HG03442 (cell line): ENCODE results near the gene USP11.
"Not testable (repeated sequence)": the region's sequence is repeated elsewhere in the genome, so short reads cannot be mapped to it uniquely, and the experiment has no call there.

Experiments used
- ATAC-seq: cut with Tn5 transposase; IDR thresholded peaks from one replicate; pipeline ENCODE4 v1.9.1; 2021; ENCODE audit warnings: mild to moderate bottlenecking, moderate library complexity; ENCODE audit not compliant: unreplicated experiment

The USP11 gene

DNA sequence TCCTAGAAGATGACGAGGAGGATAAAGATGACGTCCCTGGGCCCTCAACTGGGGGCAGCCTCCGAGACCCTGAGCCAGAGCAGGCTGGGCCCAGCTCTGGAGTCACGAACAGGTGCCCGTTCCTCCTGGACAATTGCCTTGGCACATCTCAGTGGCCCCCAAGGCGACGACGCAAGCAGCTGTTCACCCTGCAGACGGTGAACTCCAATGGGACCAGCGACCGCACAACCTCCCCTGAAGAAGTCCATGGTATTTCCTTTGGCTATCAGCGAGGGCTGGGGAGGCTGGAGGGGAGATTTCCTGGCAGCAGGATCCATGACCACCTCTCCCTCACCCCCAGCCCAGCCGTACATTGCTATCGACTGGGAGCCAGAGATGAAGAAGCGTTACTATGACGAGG, 11.9 kb downstream of the USP11 start:
- no peak for ATAC-seq

DNA sequence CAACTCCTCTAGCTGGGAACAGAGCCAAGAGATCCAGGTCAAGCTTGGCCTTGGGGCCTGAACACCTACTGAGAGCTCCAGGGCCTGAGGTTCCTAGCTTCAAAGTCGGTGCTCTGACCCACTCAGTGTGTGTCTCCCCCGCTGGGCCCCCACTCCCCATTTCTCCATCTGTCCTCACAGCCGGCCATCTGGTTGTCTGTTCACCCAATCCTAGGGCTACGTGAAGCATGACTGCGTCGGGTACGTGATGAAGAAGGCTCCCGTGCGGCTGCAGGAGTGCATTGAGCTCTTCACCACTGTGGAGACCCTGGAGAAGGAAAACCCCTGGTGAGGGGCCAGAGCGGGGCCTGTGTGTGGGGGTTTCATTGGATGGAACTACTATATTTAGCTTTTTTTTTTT, 12.3 kb downstream of the USP11 start:
- ATAC-seq, result no peak

DNA sequence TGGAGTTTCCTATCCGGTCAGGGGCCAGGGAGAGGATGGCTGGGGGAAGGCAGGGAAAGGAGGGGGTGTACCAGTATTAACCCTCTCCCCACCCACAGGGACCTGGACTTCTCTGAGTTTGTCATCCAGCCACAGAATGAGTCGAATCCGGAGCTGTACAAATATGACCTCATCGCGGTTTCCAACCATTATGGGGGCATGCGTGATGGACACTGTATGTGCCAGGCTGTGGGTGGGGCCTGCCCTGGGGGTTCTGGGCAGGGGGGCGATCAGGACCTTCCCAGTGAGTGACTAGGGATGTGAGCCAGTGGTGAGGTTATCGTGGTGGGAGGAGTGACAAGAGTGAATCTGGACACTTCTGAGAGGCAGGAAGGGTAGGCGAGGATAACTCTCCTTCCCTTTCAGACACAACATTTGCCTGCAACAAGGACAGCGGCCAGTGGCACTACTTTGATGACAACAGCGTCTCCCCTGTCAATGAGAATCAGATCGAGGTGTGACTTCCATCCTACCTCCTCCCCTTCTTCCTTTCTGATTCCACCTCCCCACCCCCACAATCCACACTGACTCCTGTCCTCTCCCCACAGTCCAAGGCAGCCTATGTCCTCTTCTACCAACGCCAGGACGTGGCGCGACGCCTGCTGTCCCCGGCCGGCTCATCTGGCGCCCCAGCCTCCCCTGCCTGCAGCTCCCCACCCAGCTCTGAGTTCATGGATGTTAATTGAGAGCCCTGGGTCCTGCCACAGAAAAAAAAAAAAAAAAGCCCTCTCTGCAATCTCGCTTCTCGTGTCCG, 14.6 kb downstream of the USP11 start:
- ATAC-seq, result no peak

DNA sequence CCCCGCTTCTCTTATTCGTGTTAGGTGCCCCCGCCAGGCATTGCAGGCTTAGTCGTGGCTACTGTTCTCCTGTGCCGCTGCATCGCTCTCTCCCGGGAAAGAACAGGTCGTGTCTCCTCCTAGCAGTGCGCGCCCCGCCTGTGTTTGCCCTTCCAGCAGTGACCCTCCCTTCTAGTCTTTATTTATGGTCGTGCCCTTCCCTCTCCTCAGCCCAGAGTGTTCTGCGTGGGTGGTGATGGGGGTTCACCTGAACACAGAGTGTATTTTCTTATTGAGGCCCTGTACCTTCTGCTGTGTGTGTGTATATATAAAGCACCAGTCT, 15.2 kb downstream of the USP11 start:
- no peak for ATAC-seq

DNA sequence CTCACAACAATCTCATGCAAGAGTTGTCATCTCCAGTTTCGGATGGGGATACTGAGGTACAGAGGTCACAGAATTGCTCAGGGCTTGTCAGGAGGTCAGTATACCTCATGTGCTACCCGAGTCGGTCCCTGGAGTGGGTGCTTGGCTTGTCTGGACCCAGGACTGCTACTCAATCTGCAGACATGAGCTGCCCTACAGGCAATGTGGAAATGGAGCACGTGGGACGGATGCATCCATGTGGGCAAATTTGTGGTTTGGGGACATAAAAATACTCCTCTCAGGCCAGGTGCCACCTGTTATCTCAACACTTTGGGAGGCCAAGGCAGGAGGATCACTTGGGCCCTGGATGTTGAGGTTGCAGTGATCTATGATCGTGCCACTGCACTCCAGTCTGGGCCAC, 15.8 kb downstream of the USP11 start:
- no peak for ATAC-seq

DNA sequence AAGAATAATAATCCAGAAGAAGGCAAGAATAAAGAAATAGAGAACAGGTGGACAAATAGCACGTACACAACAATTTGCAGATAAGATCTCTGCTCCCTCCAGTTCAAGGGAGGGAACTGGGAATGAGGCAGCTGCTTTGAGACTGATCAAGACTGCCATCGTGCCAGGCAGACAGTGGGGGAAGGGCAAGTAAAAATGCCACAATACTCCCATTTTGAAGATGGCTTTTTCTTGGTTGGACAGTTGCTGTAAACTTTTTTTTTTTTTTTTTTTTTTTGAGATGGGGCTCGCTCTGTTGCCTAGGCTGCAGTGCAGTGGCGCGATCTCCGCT, 17.2 kb downstream of the USP11 start:
- ATAC-seq, result no peak

DNA sequence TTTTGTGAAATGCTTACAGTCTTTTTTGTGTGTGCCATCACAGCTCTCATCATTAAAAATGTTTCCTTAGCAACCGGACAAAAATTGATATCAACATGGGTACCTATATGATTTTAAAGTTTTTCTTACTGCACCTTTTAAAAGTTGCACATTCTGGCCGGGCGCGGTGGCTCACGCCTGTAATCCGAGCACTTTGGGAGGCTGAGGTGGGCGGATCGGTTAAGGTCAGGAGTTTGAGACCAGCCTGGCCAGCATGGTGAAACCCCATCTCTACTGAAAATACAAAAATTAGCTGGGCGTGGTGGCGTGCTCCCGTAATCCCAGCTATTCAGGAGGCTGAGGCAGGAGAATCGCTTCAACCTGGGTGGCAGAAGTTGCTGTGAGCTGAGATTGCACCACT, 24.8 kb downstream of the USP11 start:
- ATAC-seq, result not testable (repeated sequence)

DNA sequence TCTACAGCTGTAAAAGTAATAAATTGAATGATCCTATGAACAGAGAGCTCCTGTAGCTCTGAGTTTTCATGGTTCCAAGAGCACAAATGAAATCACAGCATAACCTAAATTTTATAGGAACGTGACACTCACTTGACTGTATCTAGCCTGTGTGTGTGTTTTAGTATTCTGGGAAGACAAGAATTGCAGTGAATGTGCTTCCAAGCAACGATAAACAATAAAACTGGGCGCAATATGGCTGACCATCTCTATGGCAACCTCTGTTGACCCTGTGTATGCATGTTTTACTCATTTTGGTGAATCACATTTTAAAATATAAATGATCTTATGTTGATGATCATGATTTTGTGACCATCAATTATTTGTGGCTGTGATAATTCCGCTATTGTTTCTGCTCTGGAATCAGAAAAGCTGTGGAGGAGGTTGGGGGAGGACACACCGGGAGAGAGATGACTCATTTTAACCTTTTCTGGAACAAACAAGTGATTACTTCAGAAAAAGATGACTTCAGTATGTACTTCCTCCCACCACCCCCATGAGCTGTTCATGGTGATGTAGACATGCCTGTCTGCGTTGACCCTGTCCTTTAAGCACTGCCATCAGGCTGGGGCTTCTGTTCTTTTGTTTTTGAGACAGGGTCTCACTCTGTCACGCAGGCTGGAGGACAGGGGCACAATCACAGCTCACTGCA, 31.8 kb downstream of the USP11 start:
- ATAC-seq, result no peak

DNA sequence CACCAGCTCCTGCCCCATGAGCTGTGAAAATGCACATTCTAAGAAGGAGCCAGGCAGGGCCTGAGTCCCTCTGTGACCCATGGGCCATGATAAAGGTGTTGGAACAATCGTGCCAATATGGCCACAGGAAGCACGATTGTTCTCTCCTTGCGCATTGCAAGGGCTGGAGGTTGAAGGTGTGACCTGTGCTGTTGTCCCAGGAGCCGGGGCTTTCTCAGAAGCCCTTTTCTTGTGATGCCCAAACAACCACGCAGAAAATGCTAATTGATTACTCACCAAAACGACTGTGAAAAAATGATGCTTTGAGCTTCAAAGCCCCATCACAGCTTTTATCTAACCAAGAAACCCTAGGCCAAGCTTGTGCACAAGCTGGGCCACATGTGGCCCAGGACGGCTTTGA, 33.8 kb downstream of the USP11 start:
- no peak for ATAC-seq

DNA sequence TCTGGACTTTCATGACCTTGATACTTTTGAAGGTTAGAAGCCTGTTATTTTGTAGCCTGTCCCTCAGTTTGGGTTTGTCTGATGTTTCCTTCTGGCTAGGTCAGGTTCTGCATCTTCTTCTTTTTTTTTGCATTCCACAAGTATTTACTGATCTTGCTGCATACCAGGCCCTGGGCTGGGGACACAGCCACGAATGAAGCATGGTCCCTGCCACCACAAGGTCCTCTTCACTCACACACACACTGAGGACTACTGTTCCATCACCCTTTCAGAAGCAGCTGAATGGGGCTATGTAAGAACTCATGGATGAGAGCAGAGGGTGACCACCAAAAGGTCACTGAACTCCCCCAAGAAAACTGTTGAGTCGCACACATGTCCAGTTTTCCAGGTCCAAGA, 39.2 kb downstream of the USP11 start:
- no peak for ATAC-seq

DNA sequence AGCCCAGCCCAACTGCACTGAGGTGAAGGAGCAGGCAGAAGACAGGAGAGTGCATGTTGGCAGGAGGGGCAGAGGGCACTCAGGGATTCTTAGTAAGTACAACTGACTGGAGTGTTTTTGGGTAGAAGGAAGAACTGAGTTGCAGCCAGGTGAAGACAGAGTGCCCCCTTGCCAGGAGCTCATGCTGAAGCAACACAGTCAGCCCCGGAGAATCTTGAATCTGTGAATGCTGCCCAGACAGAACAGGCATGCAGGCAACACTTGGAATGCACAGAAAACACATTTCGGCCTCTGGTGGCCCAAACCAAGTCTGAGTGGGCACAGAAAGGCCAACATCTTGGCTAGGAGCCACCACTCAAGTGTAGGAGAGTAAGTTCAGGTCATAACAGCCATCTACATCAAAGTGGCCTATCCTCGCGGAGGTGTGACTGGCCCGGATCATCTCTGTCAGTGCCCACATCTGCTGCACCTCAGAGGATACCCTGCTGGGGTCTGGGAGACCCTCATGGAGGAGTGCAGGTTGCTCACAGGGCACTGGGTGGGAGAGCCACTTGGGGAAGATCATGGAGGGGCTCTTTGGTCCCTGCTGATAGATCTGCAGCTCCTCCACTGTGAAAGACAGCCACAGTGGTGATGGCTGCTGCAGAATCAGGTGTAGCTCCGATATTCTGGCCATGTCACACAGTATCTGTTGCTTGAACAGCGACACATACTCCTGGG, 40.4 kb downstream of the USP11 start:
- ATAC-seq, result no peak

DNA sequence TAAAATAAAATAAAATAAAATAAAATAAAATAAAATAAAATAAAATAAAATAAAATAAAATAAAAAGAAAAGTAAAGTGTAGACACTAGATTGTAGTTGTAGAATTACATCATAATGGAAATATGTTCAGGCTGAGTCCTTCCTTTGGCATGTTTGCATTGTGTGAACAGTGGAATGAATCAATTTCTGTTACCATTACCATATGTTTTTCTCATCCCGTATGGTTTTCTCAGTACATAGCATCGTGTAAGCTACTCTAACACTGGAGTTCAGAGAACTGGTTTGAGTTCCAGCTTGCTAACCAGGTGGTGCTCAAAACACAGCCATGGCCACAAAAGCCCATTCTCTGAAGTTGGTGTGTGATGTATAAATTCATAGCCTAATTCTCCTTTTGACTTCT, 45.9 kb downstream of the USP11 start:
- no peak for ATAC-seq

DNA sequence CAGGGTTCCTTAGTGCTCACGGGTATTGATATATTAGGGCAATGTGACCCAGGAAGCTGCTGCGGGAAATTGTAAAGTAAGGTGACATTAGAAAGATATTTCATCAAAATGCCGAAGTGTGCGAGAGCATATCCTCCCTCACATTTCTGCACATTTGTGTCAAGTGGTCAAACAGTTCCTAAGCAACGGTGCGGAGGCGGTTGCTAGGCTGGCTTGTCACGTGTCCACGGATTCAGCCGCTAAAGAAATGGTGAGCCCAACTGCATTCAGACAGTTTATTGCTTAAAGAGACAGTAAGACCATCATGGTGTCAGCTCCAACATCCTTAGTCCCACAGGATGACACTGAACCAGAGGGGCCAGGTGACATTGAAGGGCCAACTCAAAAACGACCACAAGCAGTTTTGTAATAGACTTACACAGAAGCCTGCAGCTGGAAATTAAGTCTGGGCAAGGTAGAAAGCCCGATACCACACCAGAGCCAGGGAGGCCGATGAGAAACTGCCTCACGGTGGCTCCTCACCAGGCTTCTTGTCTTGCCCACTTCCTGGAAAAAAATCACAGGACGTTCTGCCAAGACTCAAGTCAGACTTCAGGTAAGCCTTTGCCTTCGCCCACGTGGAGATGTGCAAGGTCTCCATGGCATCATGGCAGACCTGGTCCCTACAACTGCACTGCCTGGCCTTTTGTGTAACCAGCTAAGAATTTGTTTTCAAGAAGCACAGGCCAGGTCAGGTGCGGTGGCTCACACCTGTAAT, 50.4 kb downstream of the USP11 start:
- no peak for ATAC-seq

DNA sequence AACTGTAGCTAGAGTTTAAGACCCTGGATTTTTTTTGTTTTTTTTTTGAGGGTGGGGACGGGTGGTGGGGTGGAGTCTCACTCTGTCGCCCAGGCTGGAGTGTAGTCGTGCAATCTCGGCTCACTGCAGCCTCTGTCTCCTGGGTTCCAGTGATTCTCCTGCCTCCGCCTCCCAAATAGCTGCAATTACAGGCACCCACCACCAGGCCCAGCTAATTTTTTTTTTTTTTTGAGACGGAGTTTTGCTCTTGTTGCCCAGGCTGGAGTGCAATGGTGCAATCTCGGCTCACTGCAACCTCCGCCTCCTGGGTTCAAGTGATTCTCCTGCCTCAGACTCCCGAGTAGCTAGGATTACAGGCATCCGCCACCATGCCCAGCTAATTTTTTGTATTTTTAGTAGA, 51.8 kb downstream of the USP11 start:
- not testable (repeated sequence) for ATAC-seq

DNA sequence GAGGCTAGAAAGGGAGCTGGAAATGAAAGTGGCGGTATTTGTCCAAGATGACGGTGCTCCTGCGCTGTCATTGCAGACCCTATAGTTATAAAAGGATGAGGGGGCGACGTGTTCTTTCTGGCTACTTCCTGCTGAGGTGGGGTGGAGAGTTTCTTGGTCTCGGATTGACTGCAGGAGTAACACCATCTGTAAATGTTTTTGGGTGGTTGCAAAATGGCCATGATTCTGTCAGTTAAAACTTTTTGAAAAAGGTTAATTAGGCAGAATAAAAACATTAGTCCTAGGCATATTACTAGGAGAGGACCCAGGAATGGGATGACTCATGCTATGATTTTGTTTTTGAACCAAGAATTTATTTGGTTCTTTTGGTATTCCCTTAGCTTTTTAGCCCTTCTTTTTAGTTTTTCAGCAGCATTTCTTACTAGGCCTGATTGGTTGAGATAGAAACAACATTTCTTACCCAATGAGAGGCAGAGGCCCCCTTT, 53.1 kb downstream of the USP11 start:
- ATAC-seq, result no peak

DNA sequence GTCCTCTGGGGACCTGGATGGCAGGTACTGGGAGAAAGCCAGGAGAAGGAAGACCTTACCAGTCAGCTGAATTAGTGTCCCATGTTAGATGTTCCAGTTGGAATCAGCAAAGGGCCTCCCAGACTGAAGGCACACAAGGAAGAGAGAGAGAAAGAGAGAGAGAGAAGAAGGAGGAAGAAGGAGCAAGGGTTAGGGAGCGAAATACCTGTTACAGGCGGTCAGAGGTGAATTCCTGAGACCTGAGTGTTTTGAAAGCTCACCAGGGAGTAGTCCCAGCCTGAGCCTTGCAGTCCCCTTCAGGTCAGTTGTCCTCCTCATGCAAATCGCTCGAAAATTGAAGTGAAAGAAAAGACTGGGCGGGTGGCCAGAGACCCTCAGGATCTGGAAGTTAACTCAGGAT, 60.3 kb downstream of the USP11 start:
- ATAC-seq, result no peak

DNA sequence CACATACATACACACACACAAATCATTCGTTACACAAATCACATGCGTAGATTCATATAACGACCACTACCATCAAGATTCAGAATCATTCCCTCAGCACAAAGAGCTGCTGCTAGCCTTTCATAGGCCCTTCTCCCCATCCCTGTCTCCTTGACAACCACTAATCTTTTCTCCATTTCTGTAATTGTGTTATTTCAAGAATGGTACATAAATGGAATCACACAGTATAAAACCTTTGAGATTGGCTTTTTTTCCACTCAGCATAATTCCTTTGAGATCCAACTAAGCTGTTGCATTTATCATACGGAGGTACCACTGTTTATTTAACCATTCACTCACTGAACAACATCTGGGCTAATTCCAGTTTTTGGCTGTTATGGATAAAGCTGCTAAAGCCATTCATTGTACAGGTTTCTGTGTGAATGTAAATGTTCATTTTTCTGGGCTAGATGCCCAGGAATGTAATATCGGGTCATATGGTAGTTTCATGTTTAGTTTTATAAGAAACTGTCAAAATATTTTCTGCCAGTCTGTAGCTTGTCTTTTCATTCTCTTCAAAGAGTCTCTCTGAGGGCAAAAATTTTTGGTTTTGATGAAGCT, 64.1 kb downstream of the USP11 start:
- ATAC-seq, result no peak

DNA sequence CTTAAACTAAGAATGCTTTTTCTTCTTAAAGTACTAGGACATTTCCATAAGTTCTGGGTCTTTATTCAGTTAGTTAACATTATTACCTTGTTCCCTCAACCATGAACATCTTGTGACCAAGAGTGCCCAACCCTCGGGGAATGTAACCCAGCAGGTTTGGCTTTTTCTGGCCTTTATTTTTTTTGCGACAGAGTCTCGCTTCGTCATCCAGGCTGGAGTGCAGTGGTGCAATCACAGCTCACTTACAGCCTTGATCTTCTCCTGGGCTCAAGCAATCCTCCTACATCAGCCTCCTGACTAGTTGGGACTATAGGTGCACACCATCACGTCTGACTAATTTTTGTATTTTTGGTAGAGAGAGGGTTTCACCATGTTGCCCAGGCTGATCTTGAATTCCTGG, 65.1 kb downstream of the USP11 start:
- ATAC-seq, result no peak
